ENCODE data around the gene PDLIM7. TPM values are rescaled to one million over a fixed set of nuclear protein-coding genes. Genes with fewer than 3 reads are reported as not detected.

PDLIM7 gene
- polyA plus RNA-seq, 1 donor (not counting 4 experiments of a cell fraction or from before 2014, with no cell fraction given) = 48.5 TPM

DNA sequence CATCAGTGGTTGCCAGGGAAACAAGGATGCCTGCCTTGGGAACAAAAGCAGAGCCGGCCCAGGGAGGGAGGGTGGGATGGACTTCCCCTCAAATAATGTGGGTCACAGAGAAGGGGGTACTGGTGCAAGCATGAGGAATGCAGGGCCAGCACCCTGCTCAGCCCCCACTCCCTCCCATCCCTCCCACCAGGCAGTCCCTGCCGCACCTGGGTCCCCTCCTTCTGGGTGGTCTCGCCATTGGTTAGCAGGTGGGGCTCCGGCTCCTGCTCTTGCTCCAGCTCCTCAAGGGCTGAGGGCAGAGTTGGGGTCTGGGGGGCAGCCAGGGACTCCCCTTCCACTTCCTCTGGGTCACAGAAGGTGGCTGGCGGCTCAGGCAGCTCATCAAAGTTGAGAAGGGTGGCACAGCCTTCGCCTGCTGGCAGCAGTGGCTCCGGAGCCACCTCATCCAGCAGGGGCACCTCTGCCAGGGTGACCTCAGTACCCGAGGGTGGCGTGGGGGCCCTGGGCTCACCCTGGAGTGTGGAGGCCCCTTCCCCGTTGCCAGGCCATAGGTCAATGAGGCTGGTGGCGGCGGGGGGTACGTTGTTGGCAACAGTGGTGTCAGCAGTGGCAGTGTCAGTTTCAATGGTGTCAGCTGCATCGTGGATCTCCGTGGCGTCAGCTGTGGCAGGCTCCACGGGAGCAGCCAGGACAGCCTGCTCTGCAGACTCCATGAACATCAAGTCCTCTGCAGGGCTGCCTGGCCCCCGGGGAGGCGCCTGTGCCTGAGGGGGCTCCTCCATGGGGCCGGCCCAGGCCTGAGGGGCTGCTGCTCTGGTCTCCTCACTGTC is 39.3 kb downstream of the PDLIM7 start:
- Histone ChIP-seq H4K20me1 (ENCODE audit: control insufficient read depth, extremely low read depth, insufficient read depth, low read length) (peaks cover 5% of the 10 kb centered on the region), H3K9ac (ENCODE audit: control insufficient read depth, extremely low read depth, insufficient read depth, low read length) (no peak overlapping the region)

DNA sequence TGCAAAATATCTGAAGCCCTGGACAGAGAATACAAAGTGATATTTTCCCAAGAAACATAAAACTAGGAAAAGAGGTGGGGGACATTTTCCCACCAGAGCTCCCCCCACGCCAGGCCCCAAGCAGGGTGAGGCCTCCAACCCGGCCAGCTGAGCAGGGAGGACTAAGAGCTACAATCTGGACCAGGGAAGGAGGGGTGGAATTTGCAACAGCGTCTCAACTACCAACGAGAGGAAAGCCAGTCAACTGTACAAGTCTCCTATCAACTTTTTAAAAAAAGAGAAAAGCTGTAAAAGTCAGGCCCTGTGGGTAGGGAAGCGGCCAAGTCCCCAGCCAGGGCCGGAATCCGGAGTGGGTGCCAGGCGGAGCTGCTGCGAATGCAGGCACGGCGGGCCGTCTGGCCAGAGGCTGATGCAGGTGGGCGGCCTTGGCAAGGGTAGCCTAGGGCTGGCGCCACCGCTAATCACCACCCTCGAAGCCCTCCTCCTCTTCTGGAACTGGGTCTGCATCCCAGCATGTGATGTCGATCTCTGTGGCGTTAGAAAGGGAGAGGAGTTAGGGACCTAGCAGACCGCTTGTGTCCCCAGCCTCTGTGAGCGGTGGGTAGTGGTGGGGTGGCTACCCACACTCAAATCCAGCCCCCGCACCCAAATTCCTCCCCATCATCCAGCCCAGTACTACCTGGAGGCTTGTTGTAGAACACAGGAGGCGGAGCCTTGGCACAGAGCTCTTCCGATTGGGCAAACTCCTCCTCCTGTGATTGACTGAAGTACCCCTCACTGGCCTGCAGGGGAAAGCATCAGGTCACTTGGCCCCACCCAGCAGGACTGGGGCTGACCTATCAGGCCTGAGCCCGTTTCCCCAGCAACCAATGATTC is 40.2 kb downstream of the PDLIM7 start:
- no peak overlapping the region for H3K4me3 ChIP-seq (ENCODE audit: control insufficient read depth in 2 of 3, extremely low read depth in 1 of 3, insufficient read depth in 2 of 3, low read depth in 1 of 3, low read length in 3 of 3)
- no peak for DNase-seq (ENCODE audit: low read depth, low spot score)
- no peaks in the 10 kb centered on the region for H3K9me3 ChIP-seq (ENCODE audit: control insufficient read depth, low read depth, low read length)
- H3K79me2 ChIP-seq (ENCODE audit: control insufficient read depth, insufficient read depth, low read length) = no peaks in the 10 kb centered on the region
- dilution Hi-C loops (cut with MboI; ENCODE audit: extremely low pct_ligation_motif_present, low sequenced_read_pairs) = no loop called here
- peaks cover 15% of the 10 kb centered on the region for H3K4me1 ChIP-seq (ENCODE audit: control insufficient read depth, extremely low read depth, insufficient read depth, low read length)
- H4K20me1 ChIP-seq (ENCODE audit: control insufficient read depth, extremely low read depth, insufficient read depth, low read length) = peaks cover 5% of the 10 kb centered on the region
- no peaks in the 10 kb centered on the region for H3K9me1 ChIP-seq (ENCODE audit: control insufficient read depth, extremely low read depth, insufficient read depth, low read length)
- H3K4me2 ChIP-seq (ENCODE audit: control insufficient read depth, extremely low read depth, insufficient read depth, low read depth, low read length) = no peak overlapping the region
- no peak overlapping the region for H3K27ac ChIP-seq (ENCODE audit: control insufficient read depth, insufficient read depth, low read length)
- no peak for TF ChIP-seq EZH2 (IDR thresholded peaks at IDR 0.05; ENCODE audit: low read length)
- TF ChIP-seq, protein P1, sequence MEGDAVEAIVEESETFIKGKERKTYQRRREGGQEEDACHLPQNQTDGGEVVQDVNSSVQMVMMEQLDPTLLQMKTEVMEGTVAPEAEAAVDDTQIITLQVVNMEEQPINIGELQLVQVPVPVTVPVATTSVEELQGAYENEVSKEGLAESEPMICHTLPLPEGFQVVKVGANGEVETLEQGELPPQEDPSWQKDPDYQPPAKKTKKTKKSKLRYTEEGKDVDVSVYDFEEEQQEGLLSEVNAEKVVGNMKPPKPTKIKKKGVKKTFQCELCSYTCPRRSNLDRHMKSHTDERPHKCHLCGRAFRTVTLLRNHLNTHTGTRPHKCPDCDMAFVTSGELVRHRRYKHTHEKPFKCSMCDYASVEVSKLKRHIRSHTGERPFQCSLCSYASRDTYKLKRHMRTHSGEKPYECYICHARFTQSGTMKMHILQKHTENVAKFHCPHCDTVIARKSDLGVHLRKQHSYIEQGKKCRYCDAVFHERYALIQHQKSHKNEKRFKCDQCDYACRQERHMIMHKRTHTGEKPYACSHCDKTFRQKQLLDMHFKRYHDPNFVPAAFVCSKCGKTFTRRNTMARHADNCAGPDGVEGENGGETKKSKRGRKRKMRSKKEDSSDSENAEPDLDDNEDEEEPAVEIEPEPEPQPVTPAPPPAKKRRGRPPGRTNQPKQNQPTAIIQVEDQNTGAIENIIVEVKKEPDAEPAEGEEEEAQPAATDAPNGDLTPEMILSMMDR (optimal IDR thresholded peaks at IDR 0.05 in 1 of 3, IDR thresholded peaks at IDR 0.05 in 1 of 3, conservative IDR thresholded peaks at IDR 0.05 in 1 of 3; ENCODE audit: extremely low read depth in 1 of 3, insufficient read depth in 2 of 3, low read length in 3 of 3) = peak in 2 of 3 experiments; percentile 53 to 63
- H2AFZ ChIP-seq (ENCODE audit: control insufficient read depth, low read length) = no peak overlapping the region
- peak; percentile 20 for FAIRE-seq
- no peak overlapping the region for H3K9ac ChIP-seq (ENCODE audit: control insufficient read depth, extremely low read depth, insufficient read depth, low read length)
- no peaks in the 10 kb centered on the region for H3K27me3 ChIP-seq (ENCODE audit: control insufficient read depth, extremely low read depth, insufficient read depth, low read length)
- peaks cover 15% of the 10 kb centered on the region in 2 experiments for H3K36me3 ChIP-seq (ENCODE audit: control insufficient read depth in 2 of 2, extremely low read depth in 1 of 2, insufficient read depth in 2 of 2, low read length in 2 of 2)

More for the DNA sequence above, 39.3 kb downstream of the PDLIM7 start:
- DNase-seq (ENCODE audit: low read depth, low spot score) = no peak
- H3K79me2 ChIP-seq (ENCODE audit: control insufficient read depth, insufficient read depth, low read length) = no peaks in the 10 kb centered on the region
- no peak for TF ChIP-seq EZH2 (IDR thresholded peaks at IDR 0.05; ENCODE audit: low read length)
- TF ChIP-seq, protein P1 (optimal IDR thresholded peaks at IDR 0.05 in 1 of 3, IDR thresholded peaks at IDR 0.05 in 1 of 3, conservative IDR thresholded peaks at IDR 0.05 in 1 of 3; ENCODE audit: extremely low read depth in 1 of 3, insufficient read depth in 2 of 3, low read length in 3 of 3) = no peak
- no peak overlapping the region for H3K4me3 ChIP-seq (ENCODE audit: control insufficient read depth in 2 of 3, extremely low read depth in 1 of 3, insufficient read depth in 2 of 3, low read depth in 1 of 3, low read length in 3 of 3)
- H3K27me3 ChIP-seq (ENCODE audit: control insufficient read depth, extremely low read depth, insufficient read depth, low read length) = no peaks in the 10 kb centered on the region
- no peak overlapping the region for H3K4me2 ChIP-seq (ENCODE audit: control insufficient read depth, extremely low read depth, insufficient read depth, low read depth, low read length)
- H2AFZ ChIP-seq (ENCODE audit: control insufficient read depth, low read length) = no peak overlapping the region
- peaks cover 11% of the 10 kb centered on the region for H3K4me1 ChIP-seq (ENCODE audit: control insufficient read depth, extremely low read depth, insufficient read depth, low read length)
- H3K27ac ChIP-seq (ENCODE audit: control insufficient read depth, insufficient read depth, low read length) = no peak overlapping the region
- dilution Hi-C loops (cut with MboI; ENCODE audit: extremely low pct_ligation_motif_present, low sequenced_read_pairs) = no loop called here
- peaks cover 15 to 18% of the 10 kb centered on the region in 2 experiments for H3K36me3 ChIP-seq (ENCODE audit: control insufficient read depth in 2 of 2, extremely low read depth in 1 of 2, insufficient read depth in 2 of 2, low read length in 2 of 2)
- no peaks in the 10 kb centered on the region for H3K9me1 ChIP-seq (ENCODE audit: control insufficient read depth, extremely low read depth, insufficient read depth, low read length)
- FAIRE-seq = no peak
- no peaks in the 10 kb centered on the region for H3K9me3 ChIP-seq (ENCODE audit: control insufficient read depth, low read depth, low read length)
